Measurements from ENCODE around the gene TEX52.
A peak's percentile ranks its signal among the peaks of the same experiment; 100 is the strongest.

TEX52 gene

DNA sequence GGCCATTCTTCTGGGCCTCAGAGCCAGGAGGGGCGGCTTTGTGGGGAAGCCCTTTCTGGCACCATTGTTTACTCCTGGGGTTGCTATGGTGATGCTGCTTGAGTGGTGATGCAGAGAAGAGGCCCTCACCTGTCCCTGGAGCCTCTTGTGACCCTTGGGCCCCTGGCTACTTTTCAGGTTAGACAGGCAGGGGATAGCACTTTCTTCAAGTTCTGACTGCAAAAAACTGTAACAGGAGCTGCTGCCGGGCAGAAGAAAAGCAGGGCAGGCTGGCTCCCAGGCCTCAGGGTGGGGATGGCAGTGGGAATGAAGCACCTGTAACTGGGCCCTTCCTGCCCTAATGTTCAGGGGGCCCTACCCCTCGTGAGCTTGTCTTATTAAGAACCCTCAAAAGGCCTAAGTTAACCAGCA is at the start of gene TEX52:
Gene TEX52, minus strand, starts transcription at position 19 of the 411 bp plus-strand sequence. Its CDS starts 13 bp downstream, at position 6.
- no peak for DNase-seq (ENCODE audit: low read depth, low spot score)

- no peak for DNase-seq (ENCODE audit: low read depth, low spot score)
These were observed 47.4 kb upstream of the TEX52 start for GRCh38 chr12:2904260-2904659.

DNA sequence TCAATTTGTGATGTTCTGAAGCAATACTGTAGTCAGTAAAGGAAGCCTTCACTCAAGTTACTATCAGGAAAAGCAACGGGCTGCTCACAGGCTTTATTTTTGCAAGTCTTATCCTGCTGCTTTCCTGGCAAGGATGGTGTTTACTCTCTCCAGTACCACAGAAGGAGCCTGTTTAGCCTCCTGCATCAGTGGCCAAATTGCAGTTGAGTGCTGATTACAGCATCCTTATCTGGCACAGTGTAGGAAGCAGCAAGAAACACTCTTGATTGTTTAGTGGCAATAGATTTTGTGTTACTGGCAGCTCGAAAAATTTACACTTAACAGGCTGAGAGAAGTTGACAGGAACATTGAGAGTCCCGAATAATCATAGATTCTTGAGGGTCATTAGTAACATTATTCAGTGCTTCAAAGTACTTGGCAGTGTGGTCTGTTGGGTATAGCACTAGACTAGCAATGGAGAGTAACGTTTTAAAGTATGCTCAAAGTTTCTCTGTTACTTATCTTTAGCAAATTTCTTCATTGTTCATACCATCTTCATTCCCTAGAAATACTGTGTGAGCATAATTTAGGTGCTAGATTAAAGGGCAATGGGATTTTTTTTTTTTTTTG is 45.5 kb upstream of the TEX52 start:
- DNase-seq (ENCODE audit: low read depth, low spot score), result peak; percentile 65

DNA sequence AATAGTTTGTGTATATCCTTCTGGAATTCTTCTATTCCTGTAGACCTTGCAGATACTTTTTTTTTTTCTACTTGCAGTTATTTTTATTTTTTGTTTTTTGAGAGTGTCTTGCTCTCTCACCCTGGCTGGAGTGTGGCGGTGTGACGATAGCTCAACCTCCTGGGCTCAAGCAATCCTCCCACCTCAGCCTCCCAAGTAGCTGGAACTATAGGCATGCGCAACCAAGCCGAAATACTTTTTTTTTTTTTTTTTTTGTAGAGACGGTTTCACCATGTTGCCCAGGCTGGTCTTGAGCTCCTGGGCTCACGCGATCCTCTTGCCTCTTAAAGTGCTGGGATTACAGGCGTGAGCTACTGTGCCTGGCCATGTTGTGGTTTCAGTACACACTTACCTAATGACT is 43.8 kb upstream of the TEX52 start:
- no peak for DNase-seq (ENCODE audit: low read depth, low spot score)

DNA sequence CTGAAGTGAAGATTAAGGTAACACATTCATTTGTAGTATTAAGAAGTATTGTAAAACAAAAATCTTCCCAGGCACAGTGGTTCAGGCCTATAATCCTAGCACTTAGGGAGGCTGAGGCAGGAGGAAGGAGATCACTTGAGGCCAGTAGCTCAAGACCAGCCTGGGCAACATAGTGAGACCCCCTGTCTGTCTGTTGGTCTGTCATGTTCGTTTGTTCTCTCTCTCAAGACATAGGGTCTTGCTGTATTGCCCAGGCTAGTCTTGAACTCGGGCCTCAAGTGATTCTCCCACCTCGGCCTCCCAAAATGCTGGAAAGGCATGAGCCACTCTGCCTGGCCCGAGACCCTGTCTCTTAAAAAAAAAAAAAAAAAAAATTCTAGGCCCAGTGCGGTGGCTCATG is 40.6 kb upstream of the TEX52 start:
- no peak for DNase-seq (ENCODE audit: low read depth, low spot score)

GRCh38 chr12:2895511-2895910 is 38.7 kb upstream of the TEX52 start:
- no peak for DNase-seq (ENCODE audit: low read depth, low spot score)

DNA sequence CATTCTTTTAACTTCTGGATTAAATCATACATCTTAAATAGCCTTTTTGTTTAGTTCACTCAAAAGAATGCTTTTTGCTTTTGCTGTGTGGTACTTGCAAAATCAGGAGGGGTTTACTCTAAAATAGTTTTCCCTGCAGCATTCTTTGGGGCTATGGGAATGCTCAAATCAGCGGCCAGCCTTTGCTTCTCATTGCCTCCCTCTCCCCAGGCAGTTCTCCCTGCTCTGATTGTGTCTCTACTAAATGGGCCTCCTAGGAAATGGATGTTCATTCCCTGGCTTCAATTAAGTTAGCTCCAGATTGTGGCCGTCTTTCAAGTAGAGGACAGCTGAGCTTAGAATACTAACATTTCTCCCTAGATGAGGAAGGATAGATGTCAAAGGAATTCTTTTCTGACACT is 38.2 kb upstream of the TEX52 start:
- no peak for DNase-seq (ENCODE audit: low read depth, low spot score)

DNA sequence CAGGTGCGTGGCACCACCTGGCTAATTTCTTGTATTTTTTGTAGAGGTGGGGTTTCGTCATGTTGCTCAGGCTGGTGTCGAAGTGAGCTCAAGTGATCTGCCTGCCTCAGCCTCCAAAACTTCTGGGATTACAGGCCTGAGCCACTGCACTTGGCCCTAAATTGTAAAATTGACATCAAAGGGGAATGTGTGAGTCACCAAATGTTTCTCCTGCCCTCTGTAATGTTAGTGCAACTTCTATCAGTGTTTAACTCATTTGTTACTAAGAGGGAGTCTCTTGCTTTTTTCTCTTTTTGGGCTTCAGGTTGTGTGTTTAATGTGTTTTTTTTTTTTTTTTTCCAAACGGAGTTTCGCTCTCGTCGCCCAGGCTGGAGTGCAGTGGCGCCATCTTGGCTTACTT is 36.2 kb upstream of the TEX52 start:
- no peak for DNase-seq (ENCODE audit: low read depth, low spot score)

- DNase-seq (ENCODE audit: low read depth, low spot score), result no peak
These were observed 35.4 kb upstream of the TEX52 start for GRCh38 chr12:2892246-2892645.

GRCh38 chr12:2891240-2892053 is 34.6 kb upstream of the TEX52 start:
- DNase-seq (ENCODE audit: low read depth, low spot score), result no peak

- DNase-seq (ENCODE audit: low read depth, low spot score), result peak; percentile 94
These were observed 33.8 kb upstream of the TEX52 start, which contains the start of gene TULP3 for GRCh38 chr12:2890388-2891239. TSS of gene TULP3 (plus strand) at chr12:2890891. CDS start at chr12:2890948, 57 bp downstream.

DNA sequence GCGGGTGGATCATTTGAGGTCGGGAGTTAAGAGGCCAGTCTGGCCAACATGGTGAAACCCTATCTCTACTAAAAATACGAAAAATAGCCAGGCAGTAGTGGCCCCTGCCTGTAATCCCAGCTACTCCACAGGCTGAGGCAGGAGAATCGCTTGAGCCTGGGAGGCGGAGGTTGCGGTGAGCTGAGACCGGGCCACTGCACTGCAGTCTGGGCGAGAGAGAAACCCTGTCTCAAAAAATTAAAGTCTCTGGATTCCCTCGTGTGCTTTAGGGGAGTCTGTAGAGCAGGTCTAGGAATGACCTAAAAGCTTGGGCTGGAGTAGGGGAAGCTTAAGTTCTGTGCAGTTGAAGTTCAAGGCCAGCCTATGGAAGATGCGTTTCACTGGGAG is 33.2 kb upstream of the TEX52 start:
- DNase-seq (ENCODE audit: low read depth, low spot score), result no peak

GRCh38 chr12:2886768-2887450 is 30.1 kb upstream of the TEX52 start:
- no peak for DNase-seq (ENCODE audit: low read depth, low spot score)

GRCh38 chr12:2884810-2885209 is 28.0 kb upstream of the TEX52 start:
- no peak for DNase-seq (ENCODE audit: low read depth, low spot score)

DNA sequence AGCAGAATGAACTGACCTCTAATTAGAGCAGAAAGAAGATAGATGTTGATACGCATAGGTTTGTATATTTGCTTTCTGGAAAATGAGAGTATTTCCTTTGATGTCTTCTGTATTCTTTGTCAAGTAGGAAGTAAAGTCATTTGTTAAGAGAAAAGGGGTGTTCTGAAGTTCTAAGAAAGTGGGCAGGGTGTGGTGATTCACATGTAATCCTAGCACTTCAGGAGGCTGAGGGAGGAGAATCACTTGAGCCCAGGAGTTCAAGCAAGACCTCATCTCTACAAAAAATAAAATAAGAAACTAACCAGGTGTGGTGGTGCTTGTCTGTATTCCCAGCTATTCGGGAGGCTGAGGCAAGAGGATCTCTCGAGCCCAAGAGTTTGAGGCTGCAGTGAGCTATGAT is 23.0 kb upstream of the TEX52 start:
- no peak for DNase-seq (ENCODE audit: low read depth, low spot score)

GRCh38 chr12:2877953-2878732 is 21.3 kb upstream of the TEX52 start:
- no peak for DNase-seq (ENCODE audit: low read depth, low spot score)

DNA sequence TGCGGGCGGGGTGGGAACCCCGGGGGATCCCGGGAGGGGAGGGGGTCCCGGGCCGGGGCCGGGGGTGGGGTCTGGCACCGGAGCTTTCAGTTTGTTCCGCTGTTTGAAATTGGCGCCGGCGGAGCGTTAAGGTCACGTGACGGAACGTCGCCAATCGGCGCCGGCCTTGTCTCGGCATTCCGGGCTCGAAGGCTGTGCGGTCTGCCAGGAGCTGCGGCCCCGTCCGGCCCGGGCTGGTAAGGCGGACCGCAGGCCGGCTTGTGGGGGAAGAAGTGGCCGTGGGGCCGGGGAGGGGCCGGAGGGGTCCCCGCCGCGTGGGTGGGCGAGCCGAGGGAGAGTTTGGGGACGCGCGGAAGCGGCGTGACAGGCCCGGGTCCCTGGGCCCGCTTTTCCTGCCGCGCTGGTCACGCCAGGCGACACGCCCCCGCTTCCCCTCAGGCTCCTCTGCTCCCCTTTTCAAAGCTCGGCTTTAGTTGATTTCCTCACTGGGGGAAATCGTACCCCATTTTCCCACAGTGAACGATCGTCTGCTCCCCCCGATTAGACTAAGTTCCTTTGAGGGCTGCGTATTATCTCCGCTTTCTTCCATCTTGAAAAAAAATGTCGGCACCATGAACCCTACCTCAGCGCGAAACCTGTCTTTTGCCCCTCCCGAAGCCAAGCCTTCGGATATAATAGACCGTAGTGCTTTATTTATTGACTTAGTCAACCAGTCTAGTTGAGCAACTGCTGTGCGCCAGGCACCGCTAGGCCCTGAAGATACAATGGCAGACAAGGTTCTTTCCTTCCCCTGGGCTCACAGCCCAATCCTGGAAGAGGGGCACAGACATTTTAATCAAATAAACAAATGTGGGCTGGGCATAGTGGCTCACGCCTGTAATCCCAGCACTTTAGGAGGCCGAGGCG is 20.5 kb upstream of the TEX52 start, which contains the start of the genes FOXM1 and RHNO1:
Gene FOXM1, minus strand, starts transcription at position 128 of the 906 bp plus-strand sequence. CDS start 2,696 bp downstream, outside the sequence.
Gene RHNO1, plus strand, starts transcription at position 177 of the 906 bp plus-strand sequence. CDS start 8,144 bp downstream, outside the sequence.
- DNase-seq (ENCODE audit: low read depth, low spot score), result no peak

- DNase-seq (ENCODE audit: low read depth, low spot score), result no peak
These were observed 19.7 kb upstream of the TEX52 start for GRCh38 chr12:2876431-2877046.

Data from brain pericyte (primary cell).